ENCODE measurements around the gene GNPTG. TPM values are rescaled to one million over a fixed set of nuclear protein-coding genes. Genes with fewer than 3 reads are reported as not detected.

The GNPTG gene
- total RNA-seq, 1 donor: 69.1 TPM

- DNase-seq (ENCODE audit: insufficient read length, low spot score, missing footprints): no peak
- H4K20me1 ChIP-seq (ENCODE audit: insufficient read depth, low read length): no peaks in the 10 kb centered on the region
- H3K79me2 ChIP-seq (ENCODE audit: insufficient read depth, low read length): no peaks in the 10 kb centered on the region
- H2AFZ ChIP-seq (ENCODE audit: low read length): no peak overlapping the region
- no peak overlapping the region for H3K4me2 ChIP-seq (ENCODE audit: insufficient read depth, low read length)
- H3K36me3 ChIP-seq (ENCODE audit: insufficient read depth, low read length): no peaks in the 10 kb centered on the region
- no peaks in the 10 kb centered on the region for H3K4me1 ChIP-seq (ENCODE audit: insufficient read depth, low read length)
- no peaks in the 10 kb centered on the region for H3K9me3 ChIP-seq (ENCODE audit: low read depth, low read length)
- no peak overlapping the region for H3K4me3 ChIP-seq (ENCODE audit: insufficient read depth, low read length)
- H3K27ac ChIP-seq (ENCODE audit: low read depth, low read length): no peak overlapping the region
- peaks cover 35% of the 10 kb centered on the region for H3K27me3 ChIP-seq (ENCODE audit: insufficient read depth, low read length)
- peak; percentile 23 for TF ChIP-seq CTCF (IDR thresholded peaks at IDR 0.05; ENCODE audit: extremely low read depth, low read depth, low read length)
These were observed 13.5 kb upstream of the GNPTG start for GRCh38 chr16:1338119-1338730.

- H3K4me2 ChIP-seq (ENCODE audit: insufficient read depth, low read length): no peak overlapping the region
- TF ChIP-seq CTCF (IDR thresholded peaks at IDR 0.05; ENCODE audit: extremely low read depth, low read depth, low read length): no peak
- H3K79me2 ChIP-seq (ENCODE audit: insufficient read depth, low read length): no peaks in the 10 kb centered on the region
- no peaks in the 10 kb centered on the region for H3K36me3 ChIP-seq (ENCODE audit: insufficient read depth, low read length)
- no peak overlapping the region for H3K4me3 ChIP-seq (ENCODE audit: insufficient read depth, low read length)
- H3K9me3 ChIP-seq (ENCODE audit: low read depth, low read length): no peaks in the 10 kb centered on the region
- no peaks in the 10 kb centered on the region for H3K4me1 ChIP-seq (ENCODE audit: insufficient read depth, low read length)
- no peak overlapping the region for H2AFZ ChIP-seq (ENCODE audit: low read length)
- no peak overlapping the region for H3K27ac ChIP-seq (ENCODE audit: low read depth, low read length)
- peaks cover 28% of the 10 kb centered on the region for H3K27me3 ChIP-seq (ENCODE audit: insufficient read depth, low read length)
- DNase-seq (ENCODE audit: insufficient read length, low spot score, missing footprints): no peak
- H4K20me1 ChIP-seq (ENCODE audit: insufficient read depth, low read length): no peaks in the 10 kb centered on the region
These were observed 12.7 kb upstream of the GNPTG start for GRCh38 chr16:1338855-1339675.

- H2AFZ ChIP-seq (ENCODE audit: low read length): no peak overlapping the region
- no peak for DNase-seq (ENCODE audit: insufficient read length, low spot score, missing footprints)
- no peaks in the 10 kb centered on the region for H3K36me3 ChIP-seq (ENCODE audit: insufficient read depth, low read length)
- peaks cover 9% of the 10 kb centered on the region for H3K27me3 ChIP-seq (ENCODE audit: insufficient read depth, low read length)
- H3K4me2 ChIP-seq (ENCODE audit: insufficient read depth, low read length): no peak overlapping the region
- H3K79me2 ChIP-seq (ENCODE audit: insufficient read depth, low read length): no peaks in the 10 kb centered on the region
- no peak overlapping the region for H3K27ac ChIP-seq (ENCODE audit: low read depth, low read length)
- no peak for TF ChIP-seq CTCF (IDR thresholded peaks at IDR 0.05; ENCODE audit: extremely low read depth, low read depth, low read length)
- H3K9me3 ChIP-seq (ENCODE audit: low read depth, low read length): no peaks in the 10 kb centered on the region
- H3K4me3 ChIP-seq (ENCODE audit: insufficient read depth, low read length): no peak overlapping the region
- H4K20me1 ChIP-seq (ENCODE audit: insufficient read depth, low read length): no peaks in the 10 kb centered on the region
- no peaks in the 10 kb centered on the region for H3K4me1 ChIP-seq (ENCODE audit: insufficient read depth, low read length)
These were observed 10.8 kb upstream of the GNPTG start for GRCh38 chr16:1340730-1341494.
